B cell (primary cell): ENCODE results near the gene C1orf116.

Source experiments
- CTCF ChIP-seq: fragments of 200-600 bp; IDR thresholded peaks from one replicate; pipeline ENCODE4 v1.8.0; 2022; ENCODE audit warnings: antibody characterized with exemption, mild to moderate bottlenecking
- EZH2 ChIP-seq: IDR thresholded peaks from 2 replicates; pipeline ENCODE4 v1.6.1; 2012; ENCODE audit warnings: borderline replicate concordance, low read depth, mild to moderate bottlenecking, moderate library complexity, low read length; ENCODE audit not compliant: insufficient read depth, poor library complexity, severe bottlenecking

- TF ChIP-seq CTCF (no peak), EZH2 (no peak)
These were observed 23.2 kb downstream of the C1orf116 start for GRCh38 chr1:207009182-207009850.
